Right atrium auricular region (tissue), 2 donors: ENCODE measurements around the gene CCDC136. TPM values are rescaled to one million over a fixed set of nuclear protein-coding genes. Genes with fewer than 3 reads are reported as not detected.

Experiments
- DNase-seq: peaks from one replicate; pipeline ENCODE4 v3.0.0-alpha.2; 2019; ENCODE audit warnings: low spot score
- H3K27ac ChIP-seq, 2 donors: fragments of 200-600 bp; sonication (generic); 1 replicate in 1 of 2; 2 replicates in 1 of 2; pipeline ENCODE4 v1.5.1; 2016 to 2019
- H3K27me3 ChIP-seq, 2 donors: fragments of 200-600 bp; sonication (generic); one replicate each; pipeline versions ENCODE4 v1.5.1 to v1.6.0; 2017 to 2019
- H3K36me3 ChIP-seq: fragments of 200-600 bp; sonication (generic); one replicate; pipeline ENCODE4 v1.5.1; 2016
- H3K4me1 ChIP-seq, 2 donors: fragments of 200-600 bp; sonication (generic); one replicate each; pipeline versions ENCODE4 v1.5.1 to v1.6.0; 2017 to 2019
- H3K4me3 ChIP-seq, 2 donors: fragments of 200-600 bp; sonication (generic); 1 replicate in 1 of 2; 2 replicates in 1 of 2; pipeline ENCODE4 v1.5.1; 2017 to 2019; ENCODE audit warnings: mild to moderate bottlenecking in 1 of 2, moderate library complexity in 1 of 2
- H3K9me3 ChIP-seq, 2 donors: fragments of 200-600 bp; sonication (generic); one replicate each; pipeline ENCODE4 v1.5.1; 2019
- total RNA-seq, 2 donors: library from RNA; depleted of rRNA; stranded (reverse); fragments of >200 nt; gene quantifications; one replicate each; pipeline ENCODE4 v1.1.0, GENCODE V29; 2016
- TF ChIP-seq, protein P1 (sequence below), 2 donors: fragments of 200-600 bp; sonication (generic); IDR thresholded peaks; one replicate each; pipeline ENCODE4 v1.5.1; 2019; ENCODE audit warnings: antibody characterized with exemption in 2 of 2

CCDC136 gene
- total RNA-seq, 2 donors from 2014 or later = 2.6 to 8.5 TPM

GRCh38 chr7:128758553-128758952 lies 33.2 kb upstream of the CCDC136 start:
- Histone ChIP-seq H3K36me3 (peaks cover 71% of the 10 kb centered on the region), H3K4me1 (peaks cover 0 to 16% of the 10 kb centered on the region in 2 donors), H3K9me3 (no peaks in the 10 kb centered on the region), H3K27ac (peak overlapping the region in 1 of 2 donors; percentile 13), H3K27me3 (no peaks in the 10 kb centered on the region), H3K4me3 (no peak overlapping the region)
- TF ChIP-seq, protein P1, sequence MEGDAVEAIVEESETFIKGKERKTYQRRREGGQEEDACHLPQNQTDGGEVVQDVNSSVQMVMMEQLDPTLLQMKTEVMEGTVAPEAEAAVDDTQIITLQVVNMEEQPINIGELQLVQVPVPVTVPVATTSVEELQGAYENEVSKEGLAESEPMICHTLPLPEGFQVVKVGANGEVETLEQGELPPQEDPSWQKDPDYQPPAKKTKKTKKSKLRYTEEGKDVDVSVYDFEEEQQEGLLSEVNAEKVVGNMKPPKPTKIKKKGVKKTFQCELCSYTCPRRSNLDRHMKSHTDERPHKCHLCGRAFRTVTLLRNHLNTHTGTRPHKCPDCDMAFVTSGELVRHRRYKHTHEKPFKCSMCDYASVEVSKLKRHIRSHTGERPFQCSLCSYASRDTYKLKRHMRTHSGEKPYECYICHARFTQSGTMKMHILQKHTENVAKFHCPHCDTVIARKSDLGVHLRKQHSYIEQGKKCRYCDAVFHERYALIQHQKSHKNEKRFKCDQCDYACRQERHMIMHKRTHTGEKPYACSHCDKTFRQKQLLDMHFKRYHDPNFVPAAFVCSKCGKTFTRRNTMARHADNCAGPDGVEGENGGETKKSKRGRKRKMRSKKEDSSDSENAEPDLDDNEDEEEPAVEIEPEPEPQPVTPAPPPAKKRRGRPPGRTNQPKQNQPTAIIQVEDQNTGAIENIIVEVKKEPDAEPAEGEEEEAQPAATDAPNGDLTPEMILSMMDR (IDR thresholded peaks at IDR 0.05) = no peak
- no peak for DNase-seq

- Histone ChIP-seq H3K4me3 (no peak overlapping the region), H3K27me3 (no peaks in the 10 kb centered on the region), H3K9me3 (no peaks in the 10 kb centered on the region), H3K27ac (peak overlapping the region in 1 of 2 donors; percentile 13), H3K36me3 (peaks cover 69% of the 10 kb centered on the region), H3K4me1 (peaks cover 0 to 16% of the 10 kb centered on the region in 2 donors)
- TF ChIP-seq, protein P1 (IDR thresholded peaks at IDR 0.05) = no peak
- DNase-seq = no peak
Measured at GRCh38 chr7:128759242-128759641, 32.5 kb upstream of the CCDC136 start.

GRCh38 chr7:128763541-128763940 lies 28.2 kb upstream of the CCDC136 start:
- Histone ChIP-seq H3K9me3 (no peaks in the 10 kb centered on the region), H3K4me1 (peaks cover 0 to 6% of the 10 kb centered on the region in 2 donors), H3K36me3 (peaks cover 85% of the 10 kb centered on the region), H3K27ac (no peak overlapping the region), H3K27me3 (no peaks in the 10 kb centered on the region), H3K4me3 (no peak overlapping the region)
- TF ChIP-seq, protein P1 (IDR thresholded peaks at IDR 0.05) = no peak
- DNase-seq = no peak

DNA sequence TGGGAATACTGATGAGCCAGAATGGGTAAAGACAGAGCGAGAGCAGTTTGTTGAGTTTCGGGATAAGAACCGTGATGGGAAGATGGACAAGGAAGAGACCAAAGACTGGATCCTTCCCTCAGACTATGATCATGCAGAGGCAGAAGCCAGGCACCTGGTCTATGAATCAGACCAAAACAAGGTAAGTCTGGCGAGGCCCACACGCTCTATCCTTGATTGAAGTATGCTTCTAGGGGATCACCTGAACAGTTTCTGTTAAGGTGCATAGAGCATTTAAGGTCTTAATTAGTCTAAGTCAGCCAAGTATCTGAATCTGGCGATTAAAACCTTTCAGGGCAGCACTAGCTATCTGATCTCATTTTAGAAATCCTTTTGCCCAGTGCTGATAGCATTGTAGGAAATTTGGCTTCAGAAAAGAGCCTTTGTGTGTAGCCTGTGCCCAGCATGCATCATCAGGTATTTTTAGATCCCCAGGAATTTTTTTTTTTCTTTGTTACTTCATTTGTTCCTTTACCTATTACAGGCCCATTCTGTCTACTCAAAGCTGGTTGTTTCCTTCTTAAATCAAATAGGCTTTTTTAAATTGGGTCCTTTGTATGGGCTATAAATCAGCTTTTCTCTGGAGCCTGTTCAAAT lies 24.2 kb upstream of the CCDC136 start:
- Histone ChIP-seq H3K27me3 (no peaks in the 10 kb centered on the region), H3K4me1 (peaks cover 0 to 16% of the 10 kb centered on the region in 2 donors), H3K36me3 (peaks cover 87% of the 10 kb centered on the region), H3K9me3 (no peaks in the 10 kb centered on the region), H3K4me3 (no peak overlapping the region), H3K27ac (peak overlapping the region in 1 of 2 donors; percentile 64)
- no peak for DNase-seq
- TF ChIP-seq, protein P1 (IDR thresholded peaks at IDR 0.05) = no peak

- peaks cover 0 to 16% of the 10 kb centered on the region in 2 donors for H3K4me1 ChIP-seq
- no peaks in the 10 kb centered on the region for H3K27me3 ChIP-seq
- no peaks in the 10 kb centered on the region for H3K9me3 ChIP-seq
- H3K36me3 ChIP-seq = peaks cover 69% of the 10 kb centered on the region
- TF ChIP-seq, protein P1 (IDR thresholded peaks at IDR 0.05) = no peak
- no peak for DNase-seq
- no peak overlapping the region for H3K27ac ChIP-seq
- no peak overlapping the region for H3K4me3 ChIP-seq
Measured at GRCh38 chr7:128770233-128770632, 21.5 kb upstream of the CCDC136 start.

DNA sequence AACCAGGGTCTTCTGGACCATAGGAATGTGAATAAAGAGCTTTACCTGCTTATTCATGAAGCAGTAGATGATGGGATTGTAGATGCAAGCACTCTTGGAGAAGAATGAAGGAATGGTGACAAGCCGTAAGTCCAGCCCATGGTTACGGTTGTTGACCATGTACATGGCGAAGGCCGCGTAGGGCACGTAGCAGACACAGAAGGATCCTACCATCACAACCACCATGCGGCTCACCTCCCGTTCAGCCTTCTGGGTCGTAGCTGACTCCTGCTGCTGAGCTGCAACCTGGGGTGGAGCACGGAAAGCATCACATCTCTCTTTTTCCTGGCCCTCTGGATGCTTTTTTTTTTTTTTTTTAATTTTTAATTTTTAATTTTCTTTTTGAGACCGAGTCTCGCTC lies 18.2 kb upstream of the CCDC136 start:
- no peak for DNase-seq
- TF ChIP-seq, protein P1 (IDR thresholded peaks at IDR 0.05) = no peak
- H3K36me3 ChIP-seq = peaks cover 46% of the 10 kb centered on the region

More for the DNA sequence above, 18.2 kb upstream of the CCDC136 start:
- Histone ChIP-seq H3K27me3 (no peaks in the 10 kb centered on the region), H3K27ac (no peak overlapping the region), H3K4me3 (no peak overlapping the region), H3K9me3 (peaks cover 0 to 8% of the 10 kb centered on the region in 2 donors), H3K4me1 (peaks cover 0 to 10% of the 10 kb centered on the region in 2 donors)
